ENCODE measurements around the gene PDZD7.

The PDZD7 gene

GRCh38 chr10:101019440-101019703 is 11.6 kb downstream of the PDZD7 start:
- no peak for DNase-seq (ENCODE audit: low spot score)

- peak; percentile 86 for DNase-seq (ENCODE audit: low spot score)
Observed at GRCh38 chr10:101018600-101019439, 12.1 kb downstream of the PDZD7 start.

GRCh38 chr10:101018118-101018599 is 12.8 kb downstream of the PDZD7 start:
- DNase-seq (ENCODE audit: low spot score), result no peak

GRCh38 chr10:101016814-101017213 is 14.1 kb downstream of the PDZD7 start:
- DNase-seq (ENCODE audit: low spot score), result no peak

GRCh38 chr10:101015582-101015973 is 15.4 kb downstream of the PDZD7 start:
- DNase-seq (ENCODE audit: low spot score), result no peak

GRCh38 chr10:101014966-101015581 is 15.9 kb downstream of the PDZD7 start:
- DNase-seq (ENCODE audit: low spot score), result no peak

GRCh38 chr10:101014230-101014884 is 16.6 kb downstream of the PDZD7 start:
- DNase-seq (ENCODE audit: low spot score), result peak; percentile 69

- no peak for DNase-seq (ENCODE audit: low spot score)
Observed at GRCh38 chr10:101013365-101013825, 17.5 kb downstream of the PDZD7 start.

GRCh38 chr10:101012525-101013364 is 18.2 kb downstream of the PDZD7 start:
- DNase-seq (ENCODE audit: low spot score), result peak; percentile 90

GRCh38 chr10:101011517-101012423 is 19.2 kb downstream of the PDZD7 start:
- DNase-seq (ENCODE audit: low spot score), result peak; percentile 79

GRCh38 chr10:101010329-101010728 is 20.6 kb downstream of the PDZD7 start:
- DNase-seq (ENCODE audit: low spot score), result no peak

GRCh38 chr10:101008823-101009423 is 22.0 kb downstream of the PDZD7 start:
- no peak for DNase-seq (ENCODE audit: low spot score)

- no peak for DNase-seq (ENCODE audit: low spot score)
Observed at GRCh38 chr10:101007915-101008822, 22.8 kb downstream of the PDZD7 start.

- no peak for DNase-seq (ENCODE audit: low spot score)
Observed at GRCh38 chr10:101007099-101007711, 23.7 kb downstream of the PDZD7 start.

GRCh38 chr10:101006593-101007098 is 24.3 kb downstream of the PDZD7 start:
- peak; percentile 66 for DNase-seq (ENCODE audit: low spot score)

GRCh38 chr10:101005869-101006567 is 24.9 kb downstream of the PDZD7 start:
- no peak for DNase-seq (ENCODE audit: low spot score)

- DNase-seq (ENCODE audit: low spot score), result no peak
Observed at GRCh38 chr10:101005361-101005760, 25.6 kb downstream of the PDZD7 start.

Measured in SK-N-DZ (cell line).